K562 (cell line): Measurements from ENCODE around the gene ATP7B. TPM values are rescaled to one million over a fixed set of nuclear protein-coding genes. Genes with fewer than 3 reads are reported as not detected.

Experiments used
- ATF1 ChIP-seq, 2 experiments: fragments of 450-650 bp in 1 of 2; IDR thresholded peaks; 2 replicates each; pipeline ENCODE4 v1.6.1; 2016; ENCODE audit warnings: missing compliant biosample characterization in 1 of 2, missing genetic modification characterization in 1 of 2
- BMI1 ChIP-seq: fragments of 150-350 bp; IDR thresholded peaks from 2 replicates; pipeline ENCODE4 v1.6.1; 2014; ENCODE audit warnings: low read length
- CC2D1A ChIP-seq: fragments of 450-650 bp; IDR thresholded peaks from 2 replicates; pipeline ENCODE4 v1.6.1; 2017; ENCODE audit warnings: mild to moderate bottlenecking
- ESRRA ChIP-seq: fragments of 450-650 bp; IDR thresholded peaks from 2 replicates; pipeline ENCODE4 v1.6.1; 2014; ENCODE audit warnings: low read depth, mild to moderate bottlenecking, moderate library complexity, borderline replicate concordance
- IFI16 ChIP-seq: fragments of 250-450 bp; sonication (Bioruptor Pico); IDR thresholded peaks from 2 replicates; pipeline ENCODE4 v2.1.2; 2022; ENCODE audit warnings: mild to moderate bottlenecking, inconsistent platforms
- KDM5B ChIP-seq: fragments of 200-600 bp; sonication (generic); IDR thresholded peaks from 2 replicates; pipeline ENCODE4 v1.6.1; 2012; ENCODE audit warnings: low read depth, mild to moderate bottlenecking, moderate library complexity, low read length, control low read depth, inconsistent platforms; ENCODE audit not compliant: insufficient replicate concordance
- PHTF2 ChIP-seq: fragments of 250-450 bp; sonication (Bioruptor Pico); IDR thresholded peaks from 2 replicates; pipeline ENCODE4 v1.5.0; 2021; ENCODE audit warnings: mild to moderate bottlenecking
- POLR3G ChIP-seq: IDR thresholded peaks from 2 replicates; pipeline ENCODE4 v1.6.1; 2011; ENCODE audit not compliant: insufficient read length, insufficient replicate concordance; ENCODE audit errors: extremely low read depth
- PTRF ChIP-seq: fragments of 450-650 bp; IDR thresholded peaks from 2 replicates; pipeline ENCODE4 v1.6.1; 2016; ENCODE audit warnings: mild to moderate bottlenecking, missing genetic modification characterization, missing compliant biosample characterization
- RFX5 ChIP-seq: IDR thresholded peaks from 2 replicates; pipeline ENCODE4 v1.6.1; 2011; ENCODE audit warnings: low read depth, mild to moderate bottlenecking, improper control_type of control experiment, low read length
- SIN3A ChIP-seq, 2 experiments: fragments of 150-350 bp in 1 of 2; IDR thresholded peaks; 2 replicates each; pipeline ENCODE4 v1.6.1; 2011 to 2016; ENCODE audit warnings: borderline replicate concordance in 2 of 2, low read depth in 2 of 2, low read length in 2 of 2, mild to moderate bottlenecking in 2 of 2, moderate library complexity in 2 of 2; ENCODE audit not compliant: control insufficient read depth in 1 of 2
- SMAD3 ChIP-seq: fragments of 450-650 bp; formaldehyde crosslinking; conservative IDR thresholded peaks from 2 replicates; pipeline ENCODE4 v1.4.0; 2020; ENCODE audit warnings: mild to moderate bottlenecking
- XRCC5 ChIP-seq: fragments of 200-400 bp; formaldehyde crosslinking; IDR thresholded peaks from 2 replicates; pipeline ENCODE4 v1.6.1; 2017; ENCODE audit warnings: low read depth, mild to moderate bottlenecking, low read length
- ZBTB2 ChIP-seq: fragments of 450-650 bp; IDR thresholded peaks from 2 replicates; pipeline ENCODE4 v1.6.1; 2016; ENCODE audit warnings: antibody characterized with exemption
- ZNF449 ChIP-seq: fragments of 250-450 bp; sonication (Bioruptor Pico); IDR thresholded peaks from 2 replicates; pipeline ENCODE4 v1.8.0; 2022; ENCODE audit warnings: moderate library complexity, mild to moderate bottlenecking, inconsistent platforms
- polyA plus RNA-seq, 8 experiments: library from polyadenylated mRNA; depleted of rRNA in 4 of 8; stranded (reverse) in 5 of 8; unstranded in 3 of 8; fragments of >200 nt; fragmentation: Nextera tagmentation in 2 of 8; fragmentation: Illumina TruSeq in 1 of 8; extraction: Ambion mirVana in 2 of 8; extraction: Trizol in 1 of 8; gene quantifications; 2 replicates each; pipeline versions ENCODE4 v1.2.1 to v1.2.3, GENCODE V29; 2011 to 2014; ENCODE audit warnings: inconsistent platforms in 1 of 8, missing spikeins in 1 of 8
- total RNA-seq, 7 experiments: library from RNA; depleted of rRNA in 6 of 7; stranded (reverse); fragments of >200 nt in 6 of 7; fragmentation: Illumina TruSeq in 2 of 7; extraction: Trizol in 2 of 7; gene quantifications; 2 replicates each; pipeline versions ENCODE4 v1.2.1 to v1.2.3, GENCODE V29; 2011 to 2021; ENCODE audit warnings: low replicate concordance in 1 of 7
- TF ChIP-seq, protein P1 (sequence below), 3 experiments: fragments of 200-800 bp in 1 of 3; fragments of 250-450 bp in 1 of 3; fragments of 450-650 bp in 1 of 3; sonication (Bioruptor Pico) in 1 of 3; sonication (Bioruptor generic) in 1 of 3; formaldehyde crosslinking in 1 of 3; IDR thresholded peaks; 2 replicates each; pipeline versions ENCODE4 v1.6.1 to v1.8.0; 2016 to 2022; ENCODE audit warnings: mild to moderate bottlenecking in 2 of 3, missing genetic modification characterization in 2 of 3, missing compliant biosample characterization in 1 of 3, moderate library complexity in 1 of 3
- TF ChIP-seq, protein P2 (sequence below): fragments of 450-650 bp; formaldehyde crosslinking; IDR thresholded peaks from 2 replicates; pipeline ENCODE4 v1.4.0; 2020; ENCODE audit warnings: mild to moderate bottlenecking
- TF ChIP-seq, protein P3 (sequence below): fragments of 450-650 bp; formaldehyde crosslinking; IDR thresholded peaks from 2 replicates; pipeline ENCODE4 v1.4.0; 2022; ENCODE audit warnings: missing genetic modification characterization

The ATP7B gene
- total and polyA plus RNA-seq, 9 of the 15 experiments (the other 6 are each of a cell fraction or from before 2014, with no cell fraction given), result 1.1 to 20.4 (median 8.5) TPM

DNA sequence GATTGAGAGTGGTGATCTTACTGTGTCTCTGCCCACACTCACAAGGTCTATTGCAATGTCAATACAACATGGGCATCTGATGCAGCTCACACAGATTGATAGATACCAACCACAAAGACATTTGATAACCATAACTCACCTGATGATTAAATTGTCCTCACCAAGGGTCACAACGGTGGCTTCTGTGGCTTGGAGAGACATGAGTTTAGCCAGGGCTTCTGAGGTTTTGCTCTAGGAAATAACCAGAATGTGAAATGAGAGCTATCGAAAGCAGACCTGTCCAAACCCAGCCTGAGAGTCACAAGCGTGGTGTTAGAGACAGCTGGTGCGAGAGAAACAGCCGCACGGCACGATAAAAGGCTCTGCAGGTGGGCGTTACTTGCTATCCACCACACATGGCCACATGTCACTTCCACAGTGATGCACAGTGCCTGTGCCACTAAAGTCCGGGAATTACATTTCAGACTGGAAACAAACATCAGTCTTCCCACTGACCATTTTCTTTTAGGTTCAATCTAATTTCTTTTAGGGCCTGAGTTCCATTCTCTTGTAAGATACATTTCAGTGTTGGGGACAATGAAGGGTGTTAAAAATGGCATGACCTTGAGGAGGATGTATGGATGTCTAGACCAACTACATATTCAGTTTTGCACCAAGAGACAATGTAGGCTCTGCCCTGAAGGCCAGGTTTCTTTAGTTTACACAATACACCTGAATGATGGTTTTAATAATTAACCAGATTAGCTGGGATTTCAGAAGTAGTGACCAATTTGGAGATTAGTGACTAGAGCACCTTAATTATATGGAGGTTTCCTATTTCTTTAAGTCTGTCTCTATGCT, 53.7 kb downstream of the ATP7B start (continued):
- TF ChIP-seq ZNF449 (CRISPR knock-in tag) (no peak), IFI16 (CRISPR knock-in tag) (no peak), PHTF2 (no peak), SMAD3 (CRISPR knock-in tag) (no peak), XRCC5 (no peak), KDM5B (no peak), ESRRA (no peak), BMI1 (no peak), ZBTB2 (no peak), POLR3G (no peak), CC2D1A (no peak), RFX5 (no peak), SIN3A (IDR thresholded peaks at IDR 0.05; ENCODE audit: borderline replicate concordance in 2 of 2, control insufficient read depth in 1 of 2, low read depth in 2 of 2, low read length in 2 of 2) (peak in 1 of 2 experiments; percentile 63; a peak in 1 of 4 replicates), PTRF (tag) (no peak), ATF1 (CRISPR knock-in tag; IDR thresholded peaks at IDR 0.05) (no peak), ATF1 (tag; IDR thresholded peaks at IDR 0.05) (no peak)
- TF ChIP-seq, protein P1, sequence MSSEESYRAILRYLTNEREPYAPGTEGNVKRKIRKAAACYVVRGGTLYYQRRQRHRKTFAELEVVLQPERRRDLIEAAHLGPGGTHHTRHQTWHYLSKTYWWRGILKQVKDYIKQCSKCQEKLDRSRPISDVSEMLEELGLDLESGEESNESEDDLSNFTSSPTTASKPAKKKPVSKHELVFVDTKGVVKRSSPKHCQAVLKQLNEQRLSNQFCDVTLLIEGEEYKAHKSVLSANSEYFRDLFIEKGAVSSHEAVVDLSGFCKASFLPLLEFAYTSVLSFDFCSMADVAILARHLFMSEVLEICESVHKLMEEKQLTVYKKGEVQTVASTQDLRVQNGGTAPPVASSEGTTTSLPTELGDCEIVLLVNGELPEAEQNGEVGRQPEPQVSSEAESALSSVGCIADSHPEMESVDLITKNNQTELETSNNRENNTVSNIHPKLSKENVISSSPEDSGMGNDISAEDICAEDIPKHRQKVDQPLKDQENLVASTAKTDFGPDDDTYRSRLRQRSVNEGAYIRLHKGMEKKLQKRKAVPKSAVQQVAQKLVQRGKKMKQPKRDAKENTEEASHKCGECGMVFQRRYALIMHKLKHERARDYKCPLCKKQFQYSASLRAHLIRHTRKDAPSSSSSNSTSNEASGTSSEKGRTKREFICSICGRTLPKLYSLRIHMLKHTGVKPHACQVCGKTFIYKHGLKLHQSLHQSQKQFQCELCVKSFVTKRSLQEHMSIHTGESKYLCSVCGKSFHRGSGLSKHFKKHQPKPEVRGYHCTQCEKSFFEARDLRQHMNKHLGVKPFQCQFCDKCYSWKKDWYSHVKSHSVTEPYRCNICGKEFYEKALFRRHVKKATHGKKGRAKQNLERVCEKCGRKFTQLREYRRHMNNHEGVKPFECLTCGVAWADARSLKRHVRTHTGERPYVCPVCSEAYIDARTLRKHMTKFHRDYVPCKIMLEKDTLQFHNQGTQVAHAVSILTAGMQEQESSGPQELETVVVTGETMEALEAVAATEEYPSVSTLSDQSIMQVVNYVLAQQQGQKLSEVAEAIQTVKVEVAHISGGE (CRISPR knock-in tag; IDR thresholded peaks at IDR 0.05), result no peak
- TF ChIP-seq, protein P2, sequence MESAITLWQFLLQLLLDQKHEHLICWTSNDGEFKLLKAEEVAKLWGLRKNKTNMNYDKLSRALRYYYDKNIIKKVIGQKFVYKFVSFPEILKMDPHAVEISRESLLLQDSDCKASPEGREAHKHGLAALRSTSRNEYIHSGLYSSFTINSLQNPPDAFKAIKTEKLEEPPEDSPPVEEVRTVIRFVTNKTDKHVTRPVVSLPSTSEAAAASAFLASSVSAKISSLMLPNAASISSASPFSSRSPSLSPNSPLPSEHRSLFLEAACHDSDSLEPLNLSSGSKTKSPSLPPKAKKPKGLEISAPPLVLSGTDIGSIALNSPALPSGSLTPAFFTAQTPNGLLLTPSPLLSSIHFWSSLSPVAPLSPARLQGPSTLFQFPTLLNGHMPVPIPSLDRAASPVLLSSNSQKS, result no peak
- TF ChIP-seq, protein P3, sequence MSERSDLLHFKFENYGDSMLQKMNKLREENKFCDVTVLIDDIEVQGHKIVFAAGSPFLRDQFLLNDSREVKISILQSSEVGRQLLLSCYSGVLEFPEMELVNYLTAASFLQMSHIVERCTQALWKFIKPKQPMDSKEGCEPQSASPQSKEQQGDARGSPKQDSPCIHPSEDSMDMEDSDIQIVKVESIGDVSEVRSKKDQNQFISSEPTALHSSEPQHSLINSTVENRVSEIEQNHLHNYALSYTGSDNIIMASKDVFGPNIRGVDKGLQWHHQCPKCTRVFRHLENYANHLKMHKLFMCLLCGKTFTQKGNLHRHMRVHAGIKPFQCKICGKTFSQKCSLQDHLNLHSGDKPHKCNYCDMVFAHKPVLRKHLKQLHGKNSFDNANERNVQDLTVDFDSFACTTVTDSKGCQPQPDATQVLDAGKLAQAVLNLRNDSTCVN (CRISPR knock-in tag), result no peak
